K562 (cell line): ENCODE data around the gene CCDC97. TPM values are rescaled to one million over a fixed set of nuclear protein-coding genes. Genes with fewer than 3 reads are reported as not detected.
A peak's percentile ranks its signal among the peaks of the same experiment; 100 is the strongest.

Experiments used
- BMI1 ChIP-seq: fragments of 150-350 bp; IDR thresholded peaks from 2 replicates; pipeline ENCODE4 v1.6.1; 2014; ENCODE audit warnings: low read length
- CBFA2T2 ChIP-seq: fragments of 450-650 bp; conservative IDR thresholded peaks from 2 replicates; pipeline ENCODE4 v1.6.1; 2017; ENCODE audit warnings: mild to moderate bottlenecking
- CBX1 ChIP-seq: sonication (generic); IDR thresholded peaks from 2 replicates; pipeline ENCODE4 v1.6.1; 2016; ENCODE audit warnings: antibody characterized with exemption, low read depth, mild to moderate bottlenecking
- CEBPB ChIP-seq: fragments of 450-650 bp; IDR thresholded peaks from 2 replicates; pipeline ENCODE4 v1.6.1; 2016; ENCODE audit warnings: missing genetic modification characterization, missing compliant biosample characterization
- CXXC5 ChIP-seq: fragments of 250-450 bp; sonication (Bioruptor Pico); IDR thresholded peaks from 2 replicates; pipeline ENCODE4 v1.8.0; 2022; ENCODE audit warnings: inconsistent platforms, mild to moderate bottlenecking, moderate library complexity
- DACH1 ChIP-seq: fragments of 450-650 bp; IDR thresholded peaks from 2 replicates; pipeline ENCODE4 v1.6.1; 2018; ENCODE audit not compliant: partially characterized antibody
- JUN ChIP-seq, 2 experiments: sonication (generic) in 1 of 2; formaldehyde crosslinking in 1 of 2; IDR thresholded peaks; 2 replicates each; pipeline versions ENCODE4 v1.6.1 to v1.8.0; 2012 to 2022; ENCODE audit warnings: borderline replicate concordance in 2 of 2, mild to moderate bottlenecking in 2 of 2, improper control_type of control experiment in 1 of 2, low read depth in 1 of 2, low read length in 1 of 2, missing genetic modification reagents in 1 of 2
- MED1 ChIP-seq: sonication (generic); formaldehyde crosslinking; IDR thresholded peaks from 2 replicates; pipeline ENCODE4 v1.8.1; 2023; ENCODE audit warnings: missing genetic modification reagents, borderline replicate concordance
- NRF1 ChIP-seq, 2 experiments: fragments of 450-650 bp; IDR thresholded peaks in 1 of 2; conservative IDR thresholded peaks in 1 of 2; 2 replicates each; pipeline ENCODE4 v1.6.1; 2014; ENCODE audit warnings: mild to moderate bottlenecking in 2 of 2
- PPARD ChIP-seq: fragments of 250-450 bp; sonication (Bioruptor Pico); IDR thresholded peaks from 2 replicates; pipeline ENCODE4 v1.8.0; 2022; ENCODE audit warnings: inconsistent platforms, mild to moderate bottlenecking, moderate library complexity
- RFX7 ChIP-seq: fragments of 250-450 bp; sonication (Bioruptor Pico); IDR thresholded peaks from 2 replicates; pipeline ENCODE4 v1.5.1; 2021; ENCODE audit warnings: mild to moderate bottlenecking
- TCF7 ChIP-seq: sonication (generic); IDR thresholded peaks from 2 replicates; pipeline ENCODE4 v1.6.1; 2016; ENCODE audit warnings: antibody characterized with exemption, borderline replicate concordance
- TCFL5 ChIP-seq: fragments of 250-450 bp; sonication (Bioruptor Pico); conservative IDR thresholded peaks from 2 replicates; pipeline ENCODE4 v1.6.1; 2021; ENCODE audit warnings: mild to moderate bottlenecking, moderate library complexity, matching md5 sums
- WHSC1 ChIP-seq: IDR thresholded peaks from one replicate; pipeline ENCODE4 v1.6.1; 2012; ENCODE audit warnings: low read length, control low read depth, inconsistent platforms
- ZFP30 ChIP-seq: fragments of 250-450 bp; sonication (Bioruptor Pico); IDR thresholded peaks from 2 replicates; pipeline ENCODE4 v1.8.0; 2022; ENCODE audit warnings: moderate library complexity, mild to moderate bottlenecking, inconsistent platforms, borderline replicate concordance
- ZNF184 ChIP-seq: sonication (generic); formaldehyde crosslinking; IDR thresholded peaks from 2 replicates; pipeline ENCODE4 v1.5.0; 2020; ENCODE audit warnings: missing genetic modification reagents
- ZNF436 ChIP-seq: fragments of 250-450, 450-650 bp; sonication (Bioruptor Pico); formaldehyde crosslinking; IDR thresholded peaks from 2 replicates; pipeline ENCODE4 v1.7.0; 2020; ENCODE audit warnings: mild to moderate bottlenecking
- ZNF551 ChIP-seq: fragments of 250-450 bp; sonication (Bioruptor Pico); IDR thresholded peaks from 2 replicates; pipeline ENCODE4 v1.5.0; 2021; ENCODE audit warnings: mild to moderate bottlenecking, moderate library complexity
- ZSCAN29 ChIP-seq: fragments of 450-650 bp; IDR thresholded peaks from 2 replicates; pipeline ENCODE4 v1.6.1; 2017
- polyA plus RNA-seq, 8 experiments: library from polyadenylated mRNA; depleted of rRNA in 4 of 8; stranded (reverse) in 5 of 8; unstranded in 3 of 8; fragments of >200 nt; fragmentation: Nextera tagmentation in 2 of 8; fragmentation: Illumina TruSeq in 1 of 8; extraction: Ambion mirVana in 2 of 8; extraction: Trizol in 1 of 8; gene quantifications; 2 replicates each; pipeline versions ENCODE4 v1.2.1 to v1.2.3, GENCODE V29; 2011 to 2014; ENCODE audit warnings: inconsistent platforms in 1 of 8, missing spikeins in 1 of 8
- total RNA-seq, 7 experiments: library from RNA; depleted of rRNA in 6 of 7; stranded (reverse); fragments of >200 nt in 6 of 7; fragmentation: Illumina TruSeq in 2 of 7; extraction: Trizol in 2 of 7; gene quantifications; 2 replicates each; pipeline versions ENCODE4 v1.2.1 to v1.2.3, GENCODE V29; 2011 to 2021; ENCODE audit warnings: low replicate concordance in 1 of 7
- TF ChIP-seq, protein P1 (sequence below): fragments of 450-650 bp; IDR thresholded peaks from 2 replicates; pipeline ENCODE4 v1.6.1; 2018; ENCODE audit warnings: mild to moderate bottlenecking, low read depth; ENCODE audit not compliant: partially characterized antibody
- TF ChIP-seq, protein P2 (sequence below): fragments of 250-450 bp; sonication (Bioruptor Pico); IDR thresholded peaks from 2 replicates; pipeline ENCODE4 v1.8.0; 2022; ENCODE audit warnings: moderate library complexity, mild to moderate bottlenecking, inconsistent platforms
- TF ChIP-seq, protein P3 (sequence below): fragments of 450-650 bp; IDR thresholded peaks from 2 replicates; pipeline ENCODE4 v1.6.1; 2016; ENCODE audit warnings: mild to moderate bottlenecking
- TF ChIP-seq, protein P4 (sequence below): sonication (generic); formaldehyde crosslinking; IDR thresholded peaks from 2 replicates; pipeline ENCODE4 v1.8.1; 2023; ENCODE audit warnings: mild to moderate bottlenecking, missing genetic modification reagents

CCDC97 gene
- total and polyA plus RNA-seq, 9 of the 15 experiments (the other 6 are each of a cell fraction or from before 2014, with no cell fraction given) = 0.60 to 16.5 (median 7.0) TPM

DNA sequence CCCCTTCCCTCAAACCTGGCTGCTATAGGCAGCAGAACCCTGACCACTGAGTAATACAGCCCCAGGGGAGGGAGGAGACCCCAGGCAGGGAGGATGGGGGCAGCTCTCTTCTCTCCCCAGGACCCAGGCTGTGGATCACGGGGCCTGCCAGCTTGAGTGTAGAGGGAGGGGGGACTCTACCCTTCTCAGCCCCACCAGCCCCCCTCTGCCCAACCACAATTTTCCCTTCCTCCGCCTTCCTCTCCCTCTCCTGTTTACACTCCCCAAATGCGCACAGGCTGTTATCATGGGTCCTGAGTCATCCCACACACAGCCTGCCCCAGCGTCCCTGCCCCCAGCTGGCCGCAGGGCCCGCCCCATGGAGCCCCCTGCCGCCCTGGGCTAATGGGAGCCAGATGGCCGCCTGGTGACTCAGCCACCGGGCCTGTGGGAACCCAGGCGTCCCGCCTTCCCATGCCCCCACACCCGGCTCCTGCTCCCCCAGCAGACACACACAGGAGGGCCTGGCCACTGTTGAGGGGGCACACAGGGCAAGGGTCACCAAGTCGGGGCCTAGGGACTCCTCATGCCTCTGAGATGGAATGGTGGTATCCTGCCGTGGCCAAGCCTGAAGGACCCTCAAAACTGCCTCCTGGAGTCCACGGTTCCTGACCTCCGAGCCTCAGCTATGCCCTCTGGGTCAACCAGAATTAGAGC lies 13.6 kb downstream of the CCDC97 start (continued):
- TF ChIP-seq DACH1 = peak; percentile 97
- no peak for TF ChIP-seq ZNF184 (CRISPR knock-in tag)
- TF ChIP-seq, protein P1, sequence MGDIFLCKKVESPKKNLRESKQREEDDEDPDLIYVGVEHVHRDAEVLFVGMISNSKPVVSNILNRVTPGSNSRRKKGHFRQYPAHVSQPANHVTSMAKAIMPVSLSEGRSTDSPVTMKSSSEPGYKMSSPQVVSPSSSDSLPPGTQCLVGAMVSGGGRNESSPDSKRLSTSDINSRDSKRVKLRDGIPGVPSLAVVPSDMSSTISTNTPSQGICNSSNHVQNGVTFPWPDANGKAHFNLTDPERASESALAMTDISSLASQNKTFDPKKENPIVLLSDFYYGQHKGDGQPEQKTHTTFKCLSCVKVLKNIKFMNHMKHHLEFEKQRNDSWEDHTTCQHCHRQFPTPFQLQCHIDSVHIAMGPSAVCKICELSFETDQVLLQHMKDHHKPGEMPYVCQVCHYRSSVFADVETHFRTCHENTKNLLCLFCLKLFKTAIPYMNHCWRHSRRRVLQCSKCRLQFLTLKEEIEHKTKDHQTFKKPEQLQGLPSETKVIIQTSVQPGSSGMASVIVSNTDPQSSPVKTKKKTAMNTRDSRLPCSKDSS = no peak
- TF ChIP-seq WHSC1 = no peak
- TF ChIP-seq CBFA2T2 = peak; percentile 85
- TF ChIP-seq ZNF551 = no peak
- peak; percentile 93 for TF ChIP-seq JUN (IDR thresholded peaks at IDR 0.05; ENCODE audit: borderline replicate concordance, low read depth, low read length)
- no peak; the same call in 1 of the 2 replicates for TF ChIP-seq JUN (CRISPR knock-in tag; IDR thresholded peaks at IDR 0.05; ENCODE audit: borderline replicate concordance)
- no peak for TF ChIP-seq PPARD (CRISPR knock-in tag)
- TF ChIP-seq MED1 (CRISPR knock-in tag) = no peak
- no peak for TF ChIP-seq RFX7 (CRISPR knock-in tag)
- no peak for TF ChIP-seq TCFL5 (CRISPR knock-in tag)
- TF ChIP-seq CBX1 = no peak; the same call in 1 of the 2 replicates
- TF ChIP-seq ZSCAN29 = no peak
- TF ChIP-seq, protein P2, sequence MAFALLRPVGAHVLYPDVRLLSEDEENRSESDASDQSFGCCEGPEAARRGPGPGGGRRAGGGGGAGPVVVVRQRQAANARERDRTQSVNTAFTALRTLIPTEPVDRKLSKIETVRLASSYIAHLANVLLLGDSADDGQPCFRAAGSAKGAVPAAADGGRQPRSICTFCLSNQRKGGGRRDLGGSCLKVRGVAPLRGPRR = no peak
- 0 out of 2 replicates have a peak, but pooled peaks have one; percentile 31 for TF ChIP-seq TCF7
- TF ChIP-seq CXXC5 = peak; percentile 91
- TF ChIP-seq NRF1 (conservative IDR thresholded peaks at IDR 0.05 in 1 of 2, IDR thresholded peaks at IDR 0.05 in 1 of 2) = peak; percentile 74 to 79
- TF ChIP-seq BMI1 = no peak
- no peak for TF ChIP-seq CEBPB (tag)
- no peak for TF ChIP-seq ZNF436 (CRISPR knock-in tag)
- TF ChIP-seq, protein P3, sequence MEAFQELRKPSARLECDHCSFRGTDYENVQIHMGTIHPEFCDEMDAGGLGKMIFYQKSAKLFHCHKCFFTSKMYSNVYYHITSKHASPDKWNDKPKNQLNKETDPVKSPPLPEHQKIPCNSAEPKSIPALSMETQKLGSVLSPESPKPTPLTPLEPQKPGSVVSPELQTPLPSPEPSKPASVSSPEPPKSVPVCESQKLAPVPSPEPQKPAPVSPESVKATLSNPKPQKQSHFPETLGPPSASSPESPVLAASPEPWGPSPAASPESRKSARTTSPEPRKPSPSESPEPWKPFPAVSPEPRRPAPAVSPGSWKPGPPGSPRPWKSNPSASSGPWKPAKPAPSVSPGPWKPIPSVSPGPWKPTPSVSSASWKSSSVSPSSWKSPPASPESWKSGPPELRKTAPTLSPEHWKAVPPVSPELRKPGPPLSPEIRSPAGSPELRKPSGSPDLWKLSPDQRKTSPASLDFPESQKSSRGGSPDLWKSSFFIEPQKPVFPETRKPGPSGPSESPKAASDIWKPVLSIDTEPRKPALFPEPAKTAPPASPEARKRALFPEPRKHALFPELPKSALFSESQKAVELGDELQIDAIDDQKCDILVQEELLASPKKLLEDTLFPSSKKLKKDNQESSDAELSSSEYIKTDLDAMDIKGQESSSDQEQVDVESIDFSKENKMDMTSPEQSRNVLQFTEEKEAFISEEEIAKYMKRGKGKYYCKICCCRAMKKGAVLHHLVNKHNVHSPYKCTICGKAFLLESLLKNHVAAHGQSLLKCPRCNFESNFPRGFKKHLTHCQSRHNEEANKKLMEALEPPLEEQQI = no peak
- TF ChIP-seq, protein P4, sequence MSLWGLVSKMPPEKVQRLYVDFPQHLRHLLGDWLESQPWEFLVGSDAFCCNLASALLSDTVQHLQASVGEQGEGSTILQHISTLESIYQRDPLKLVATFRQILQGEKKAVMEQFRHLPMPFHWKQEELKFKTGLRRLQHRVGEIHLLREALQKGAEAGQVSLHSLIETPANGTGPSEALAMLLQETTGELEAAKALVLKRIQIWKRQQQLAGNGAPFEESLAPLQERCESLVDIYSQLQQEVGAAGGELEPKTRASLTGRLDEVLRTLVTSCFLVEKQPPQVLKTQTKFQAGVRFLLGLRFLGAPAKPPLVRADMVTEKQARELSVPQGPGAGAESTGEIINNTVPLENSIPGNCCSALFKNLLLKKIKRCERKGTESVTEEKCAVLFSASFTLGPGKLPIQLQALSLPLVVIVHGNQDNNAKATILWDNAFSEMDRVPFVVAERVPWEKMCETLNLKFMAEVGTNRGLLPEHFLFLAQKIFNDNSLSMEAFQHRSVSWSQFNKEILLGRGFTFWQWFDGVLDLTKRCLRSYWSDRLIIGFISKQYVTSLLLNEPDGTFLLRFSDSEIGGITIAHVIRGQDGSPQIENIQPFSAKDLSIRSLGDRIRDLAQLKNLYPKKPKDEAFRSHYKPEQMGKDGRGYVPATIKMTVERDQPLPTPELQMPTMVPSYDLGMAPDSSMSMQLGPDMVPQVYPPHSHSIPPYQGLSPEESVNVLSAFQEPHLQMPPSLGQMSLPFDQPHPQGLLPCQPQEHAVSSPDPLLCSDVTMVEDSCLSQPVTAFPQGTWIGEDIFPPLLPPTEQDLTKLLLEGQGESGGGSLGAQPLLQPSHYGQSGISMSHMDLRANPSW = 0 out of 2 replicates have a peak, but pooled peaks have one; percentile 21
- no peak for TF ChIP-seq ZFP30
